HEK293T (cell line): ENCODE data around the gene CBX6.

Source experiments
- CTCF ChIA-PET: fragments of 350-600 bp; formaldehyde crosslinking; extraction: SDS; loops from one replicate; lab custom pipeline; 2021; ENCODE audit warnings: antibody characterized with exemption, inconsistent platforms; lab: Yijun Ruan, JAX
- POLR2A ChIA-PET: fragments of 350-600 bp; formaldehyde crosslinking; extraction: SDS; loops from one replicate; lab custom pipeline; 2020; ENCODE audit warnings: antibody characterized with exemption, inconsistent platforms; lab: Yijun Ruan, JAX
- DNase-seq: peaks from one replicate; pipeline ENCODE4 v3.0.0; 2012; ENCODE audit warnings: mixed read lengths; ENCODE audit errors: extremely low spot score
- ARNT ChIP-seq: fragments of 450-650 bp; IDR thresholded peaks from 2 replicates; pipeline ENCODE4 v1.6.1; 2017; ENCODE audit warnings: mild to moderate bottlenecking
- BHLHE40 ChIP-seq: fragments of 450-650 bp; IDR thresholded peaks from 2 replicates; pipeline ENCODE4 v1.6.1; 2016; ENCODE audit warnings: mild to moderate bottlenecking, moderate library complexity, borderline replicate concordance
- CTBP1 ChIP-seq: fragments of 450-650 bp; IDR thresholded peaks from 2 replicates; pipeline ENCODE4 v1.6.1; 2016; ENCODE audit warnings: borderline replicate concordance
- ELF4 ChIP-seq: fragments of 450-650 bp; IDR thresholded peaks from 2 replicates; pipeline ENCODE4 v1.6.1; 2017; ENCODE audit warnings: antibody characterized with exemption
- FOXA1 ChIP-seq: fragments of 450-650 bp; IDR thresholded peaks from 2 replicates; pipeline ENCODE4 v1.6.1; 2016; ENCODE audit warnings: mild to moderate bottlenecking
- FOXK2 ChIP-seq: fragments of 450-650 bp; IDR thresholded peaks from 2 replicates; pipeline ENCODE4 v1.6.1; 2016; ENCODE audit warnings: mild to moderate bottlenecking
- FOXM1 ChIP-seq: fragments of 450-650 bp; IDR thresholded peaks from 2 replicates; pipeline ENCODE4 v1.6.1; 2017; ENCODE audit warnings: mild to moderate bottlenecking, borderline replicate concordance
- HDGF ChIP-seq: fragments of 450-650 bp; IDR thresholded peaks from 2 replicates; pipeline ENCODE4 v1.6.1; 2017; ENCODE audit warnings: antibody characterized with exemption, borderline replicate concordance
- L3MBTL2 ChIP-seq: fragments of 450-650 bp; conservative IDR thresholded peaks from 2 replicates; pipeline ENCODE4 v1.6.1; 2016; ENCODE audit warnings: mild to moderate bottlenecking
- LEF1 ChIP-seq: fragments of 450-650 bp; IDR thresholded peaks from 2 replicates; pipeline ENCODE4 v1.6.1; 2017; ENCODE audit warnings: mild to moderate bottlenecking, borderline replicate concordance
- NFRKB ChIP-seq: fragments of 450-650 bp; IDR thresholded peaks from 2 replicates; pipeline ENCODE4 v1.6.1; 2016; ENCODE audit warnings: mild to moderate bottlenecking, moderate library complexity
- PKNOX1 ChIP-seq: fragments of 450-650 bp; IDR thresholded peaks from 2 replicates; pipeline ENCODE4 v1.6.1; 2016
- SP1 ChIP-seq: fragments of 450-650 bp; IDR thresholded peaks from 2 replicates; pipeline ENCODE4 v1.6.1; 2017
- SUZ12 ChIP-seq: fragments of 450-650 bp; IDR thresholded peaks from 2 replicates; pipeline ENCODE4 v1.6.1; 2016; ENCODE audit warnings: mild to moderate bottlenecking
- TARDBP ChIP-seq: fragments of 450-650 bp; IDR thresholded peaks from 2 replicates; pipeline ENCODE4 v1.6.1; 2016
- ZNF384 ChIP-seq: fragments of 450-650 bp; IDR thresholded peaks from 2 replicates; pipeline ENCODE4 v1.6.1; 2016

The CBX6 gene

GRCh38 chr22:38886333-38886732, 14.3 kb upstream of the CBX6 start:
- POLR2A ChIA-PET, result no interaction called here

GRCh38 chr22:38882972-38883622, 11.1 kb upstream of the CBX6 start:
- ChIA-PET CTCF (no interaction called here), POLR2A (interaction anchor here (0.8 to 1.2 kb wide), 2 partner anchors 11 to 436 kb away, joined by 3 to 5 read pairs; partner anchors contain the start of gene CBX6)
- TF ChIP-seq CTBP1, result no peak
- no peak for TF ChIP-seq L3MBTL2
- no peak for TF ChIP-seq ELF4
- no peak for TF ChIP-seq FOXK2
- TF ChIP-seq SUZ12, result no peak
- TF ChIP-seq LEF1, result no peak
- TF ChIP-seq SP1, result no peak
- no peak for TF ChIP-seq ZNF384
- DNase-seq, result no peak

More at GRCh38 chr22:38886333-38886732, 14.3 kb upstream of the CBX6 start:
- CTCF ChIA-PET, result interaction anchor here (0.8 kb wide), 1 partner anchor 50 kb away, joined by 5 read pairs; no protein-coding TSS in a partner anchor
- TF ChIP-seq HDGF (no peak), ELF4 (no peak), ZNF384 (no peak), FOXK2 (no peak), NFRKB (no peak), L3MBTL2 (no peak), FOXM1 (no peak), ARNT (no peak), FOXA1 (no peak), SP1 (no peak), BHLHE40 (no peak)
- DNase-seq, result no peak

- POLR2A ChIA-PET, result interaction anchor here (0.8 to 1.2 kb wide), 3 partner anchors 9 to 436 kb away, joined by 3 to 5 read pairs (median 4); partner anchors contain the start of gene CBX6
- no peak for TF ChIP-seq ELF4
- TF ChIP-seq NFRKB, result no peak
- no peak for TF ChIP-seq PKNOX1
- TF ChIP-seq TARDBP, result no peak
- no peak for TF ChIP-seq HDGF
- TF ChIP-seq FOXM1, result no peak
- TF ChIP-seq L3MBTL2, result no peak
- TF ChIP-seq LEF1, result no peak
- TF ChIP-seq FOXK2, result no peak
- no peak for TF ChIP-seq ZNF384
- no peak for TF ChIP-seq ARNT
- no peak for TF ChIP-seq BHLHE40
- TF ChIP-seq SUZ12, result no peak
- no peak for TF ChIP-seq SP1
- TF ChIP-seq CTBP1, result no peak
- no peak for TF ChIP-seq FOXA1
- no peak for DNase-seq
- CTCF ChIA-PET, result no interaction called here
Observed at GRCh38 chr22:38881997-38882879, 10.2 kb upstream of the CBX6 start.

- ChIA-PET CTCF (no interaction called here), POLR2A (interaction anchor here (0.9 to 1.1 kb wide), 2 partner anchors 8 to 9 kb away, joined by 4 read pairs; no protein-coding TSS in a partner anchor)
- DNase-seq, result no peak
- TF ChIP-seq SP1 (no peak), PKNOX1 (no peak), BHLHE40 (no peak), FOXM1 (no peak), FOXA1 (no peak), FOXK2 (no peak), HDGF (no peak), TARDBP (no peak), ELF4 (no peak), ZNF384 (no peak), CTBP1 (no peak), ARNT (no peak), L3MBTL2 (no peak), SUZ12 (no peak), LEF1 (no peak), NFRKB (no peak)
Observed at GRCh38 chr22:38881464-38881871, 9.5 kb upstream of the CBX6 start.

GRCh38 chr22:38879961-38880360, 7.9 kb upstream of the CBX6 start:
- POLR2A ChIA-PET, result interaction anchor here (2.0 kb wide), 1 partner anchor 10 kb away, joined by 5 read pairs; no protein-coding TSS in a partner anchor
- CTCF ChIA-PET, result interaction anchor here (1.2 kb wide), 1 partner anchor 10 kb away, joined by 4 read pairs; no protein-coding TSS in a partner anchor
- no peak for DNase-seq
- TF ChIP-seq HDGF, result no peak
- TF ChIP-seq PKNOX1, result no peak
- no peak for TF ChIP-seq CTBP1
- TF ChIP-seq ELF4, result no peak
- no peak for TF ChIP-seq FOXM1
- TF ChIP-seq FOXK2, result no peak
- no peak for TF ChIP-seq BHLHE40
- no peak for TF ChIP-seq ZNF384
- no peak for TF ChIP-seq L3MBTL2
- TF ChIP-seq FOXA1, result no peak
- no peak for TF ChIP-seq SUZ12
- TF ChIP-seq SP1, result no peak
- TF ChIP-seq TARDBP, result no peak
- no peak for TF ChIP-seq NFRKB
- no peak for TF ChIP-seq ARNT
- no peak for TF ChIP-seq LEF1
